Heart left ventricle (tissue), 16 donors: ENCODE results near the gene PLEKHA7. TPM values are rescaled to one million over a fixed set of nuclear protein-coding genes. Genes with fewer than 3 reads are reported as not detected.

Source experiments
- ATAC-seq, 4 donors: fragments of 200-7000 bp; cut with Tn5 transposase; one replicate each; pipeline ENCODE4 v1.9.1; 2020 to 2022; ENCODE audit warnings: moderate library complexity in 4 of 4, mild to moderate bottlenecking in 3 of 4, moderate number of reproducible peaks in 1 of 4
- DNase-seq, 5 donors: peaks; one replicate each; pipeline ENCODE4 v3.0.0-alpha.2; 2020
- H3K27ac ChIP-seq, 12 donors: fragments of 200-600 bp; sonication (generic) in 4 of 12; one replicate each; pipeline versions ENCODE4 v1.5.0 to v1.8.0; 2016 to 2022; ENCODE audit warnings: mild to moderate bottlenecking in 2 of 12
- H3K27me3 ChIP-seq, 9 donors: fragments of 200-600 bp; sonication (generic) in 2 of 9; one replicate each; pipeline versions ENCODE4 v1.5.1 to v1.8.0; 2016 to 2022; ENCODE audit warnings: mild to moderate bottlenecking in 3 of 9
- H3K36me3 ChIP-seq, 9 donors: fragments of 200-600 bp; sonication (generic) in 2 of 9; one replicate each; pipeline versions ENCODE4 v1.5.0 to v1.8.0; 2018 to 2022; ENCODE audit warnings: mild to moderate bottlenecking in 2 of 9
- H3K4me1 ChIP-seq, 12 donors: fragments of 200-600 bp; sonication (generic) in 4 of 12; one replicate each; pipeline versions ENCODE4 v1.5.0 to v1.8.0; 2016 to 2022; ENCODE audit warnings: mild to moderate bottlenecking in 3 of 12
- H3K4me3 ChIP-seq, 12 donors: fragments of 200-600 bp; sonication (generic) in 4 of 12; one replicate each; pipeline versions ENCODE4 v1.5.0 to v1.8.0; 2017 to 2022; ENCODE audit warnings: mild to moderate bottlenecking in 9 of 12, moderate library complexity in 4 of 12
- H3K9me3 ChIP-seq, 12 donors: fragments of 200-600 bp; sonication (generic) in 4 of 12; one replicate each; pipeline versions ENCODE4 v1.5.0 to v1.8.0; 2016 to 2022; ENCODE audit warnings: mild to moderate bottlenecking in 1 of 12
- POLR2A ChIP-seq, 2 donors: fragments of 450-650 bp; IDR thresholded peaks; one replicate each; pipeline ENCODE4 v1.6.1; 2017; ENCODE audit warnings: antibody characterized with exemption in 2 of 2, mild to moderate bottlenecking in 2 of 2, moderate library complexity in 2 of 2
- WGBS, 4 donors: extraction: QIAGEN DNeasy Blood & Tissue Kit in 2 of 4; methylation state at CpG; one replicate each; pipeline versions ENCODE4 v1.1.5 to v1.1.7; 2013 to 2018; 5-methylcytosine and 5-hydroxymethylcytosine counted together
- intact Hi-C, 10 donors: fragments of 100-400 bp; cut with DNase I; formaldehyde crosslinking; loops; one replicate each; pipeline versions ENCODE4 v1.11.1 to v1.14.2; 2022
- polyA plus RNA-seq, 2 donors: library from polyadenylated mRNA; stranded (reverse); fragments of 200-250 nt; gene quantifications; one replicate each; pipeline ENCODE4 v1.2.3, GENCODE V29; 2013
- total RNA-seq, 9 donors: library from RNA; depleted of rRNA in 2 of 9; stranded (reverse); fragments of >200 nt in 2 of 9; fragmentation: NEBNext Ultra II Directional in 3 of 9; extraction: Animal tissue kit (Norgen Biotek cat#: 25700) in 3 of 9; gene quantifications; one replicate each; pipeline versions ENCODE4 v1.1.0 to v1.2.4, GENCODE V29; 2016 to 2023
- TF ChIP-seq, protein P1 (sequence below), 12 donors: fragments of 200-600 bp; sonication (generic) in 4 of 12; IDR thresholded peaks; one replicate each; pipeline versions ENCODE4 v1.5.0 to v1.8.0; 2018 to 2022; ENCODE audit warnings: antibody characterized with exemption in 12 of 12, mild to moderate bottlenecking in 5 of 12
- donor health status: ischemic (EF 13 %, LVEDD 7.1; RV severe dilation, severe dysfunction).
- donor health status: healthy with polysubstance abuse.
- donor health status: DM: no; HTN: yes; CAD: no.
- donor health status: DM: no; HTN: no; CAD: no.
- donor health status: ischemic (EF 25% LVEDD 6.9; RV normal size, moderate dysfunction).
- donor health status: ischemic (EF 25% LVEDD 5.7; RV mildly dilated, moderate dysfunction).
- donor health status: healthy.
- donor health status: DM: yes; HTN: yes; CAD: no.
- donor health status: ischemic (EF 35%, LVEDD 5.7; RV mildly dilated, moderate dysfunction).
- donor health status: nonischemic (EF 11% LVEDD 7.7; RV severe dilation, severe dysfunction).
- donor health status: DM: yes; HTN: yes; CAD: no.
- donor health status: PGD.
- donor health status: ischemic (EF 29% LVEDD 5.4; RV normal size, mild dysfunction).
- donor health status: nonischemic (EF 23%, LVEDD 6.1; RV moderate dilation, normal function).

PLEKHA7 gene
- total and polyA plus RNA-seq, 11 donors, result 13.1 to 57.5 (median 23.5) TPM

DNA sequence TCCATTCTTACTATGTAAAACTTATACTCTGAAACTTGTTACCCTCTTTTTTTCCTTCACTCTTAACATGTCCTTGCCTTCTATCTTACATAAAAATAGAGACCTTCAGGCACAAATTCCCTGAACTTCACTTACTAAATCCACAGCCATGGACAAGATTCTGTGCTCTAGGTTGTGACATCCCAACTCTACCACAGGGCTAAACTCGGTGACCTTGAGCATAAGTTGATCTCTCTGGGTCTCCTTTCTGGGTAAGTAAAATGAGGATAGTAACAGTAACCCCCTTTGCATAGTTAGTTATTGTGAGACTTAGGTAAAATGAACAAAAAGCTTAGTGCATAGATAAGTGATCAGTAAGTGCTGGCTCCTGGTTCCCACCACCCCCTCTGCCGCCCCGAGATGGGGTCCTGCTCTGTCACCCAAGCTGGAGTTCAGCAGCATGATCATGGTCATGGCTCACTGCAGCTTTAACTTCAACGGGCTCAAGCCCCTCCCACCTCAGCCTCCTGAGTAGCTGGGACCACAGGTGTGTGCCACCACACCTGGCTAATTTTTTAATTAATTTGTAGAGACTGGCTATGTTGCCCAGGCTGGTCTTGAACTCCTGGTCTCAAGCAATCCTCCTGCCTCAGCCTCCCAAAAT lies 255.7 kb downstream of the PLEKHA7 start:
- no peak overlapping the region for H3K4me3 ChIP-seq
- H3K9me3 ChIP-seq, result no peaks in the 10 kb centered on the region
- H3K4me1 ChIP-seq, result peaks cover 0 to 19% (median 5%) of the 10 kb centered on the region in 12 donors
- DNase-seq, result no peak
- no peak overlapping the region for H3K27ac ChIP-seq
- intact Hi-C loops, result no loop called here
- TF ChIP-seq POLR2A (IDR thresholded peaks at IDR 0.05), result no peak
- TF ChIP-seq, protein P1, sequence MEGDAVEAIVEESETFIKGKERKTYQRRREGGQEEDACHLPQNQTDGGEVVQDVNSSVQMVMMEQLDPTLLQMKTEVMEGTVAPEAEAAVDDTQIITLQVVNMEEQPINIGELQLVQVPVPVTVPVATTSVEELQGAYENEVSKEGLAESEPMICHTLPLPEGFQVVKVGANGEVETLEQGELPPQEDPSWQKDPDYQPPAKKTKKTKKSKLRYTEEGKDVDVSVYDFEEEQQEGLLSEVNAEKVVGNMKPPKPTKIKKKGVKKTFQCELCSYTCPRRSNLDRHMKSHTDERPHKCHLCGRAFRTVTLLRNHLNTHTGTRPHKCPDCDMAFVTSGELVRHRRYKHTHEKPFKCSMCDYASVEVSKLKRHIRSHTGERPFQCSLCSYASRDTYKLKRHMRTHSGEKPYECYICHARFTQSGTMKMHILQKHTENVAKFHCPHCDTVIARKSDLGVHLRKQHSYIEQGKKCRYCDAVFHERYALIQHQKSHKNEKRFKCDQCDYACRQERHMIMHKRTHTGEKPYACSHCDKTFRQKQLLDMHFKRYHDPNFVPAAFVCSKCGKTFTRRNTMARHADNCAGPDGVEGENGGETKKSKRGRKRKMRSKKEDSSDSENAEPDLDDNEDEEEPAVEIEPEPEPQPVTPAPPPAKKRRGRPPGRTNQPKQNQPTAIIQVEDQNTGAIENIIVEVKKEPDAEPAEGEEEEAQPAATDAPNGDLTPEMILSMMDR (IDR thresholded peaks at IDR 0.05), result no peak
- peak in 3 of 4 donors; percentile 21 to 35 (median 34) for ATAC-seq
- 91 to 96% (median 95%) methylated on average over 4 of the region's 4 CpGs for WGBS, 4 donors
- no peaks in the 10 kb centered on the region for H3K27me3 ChIP-seq
- peaks cover 0 to 55% (median 52%) of the 10 kb centered on the region in 9 donors for H3K36me3 ChIP-seq

DNA sequence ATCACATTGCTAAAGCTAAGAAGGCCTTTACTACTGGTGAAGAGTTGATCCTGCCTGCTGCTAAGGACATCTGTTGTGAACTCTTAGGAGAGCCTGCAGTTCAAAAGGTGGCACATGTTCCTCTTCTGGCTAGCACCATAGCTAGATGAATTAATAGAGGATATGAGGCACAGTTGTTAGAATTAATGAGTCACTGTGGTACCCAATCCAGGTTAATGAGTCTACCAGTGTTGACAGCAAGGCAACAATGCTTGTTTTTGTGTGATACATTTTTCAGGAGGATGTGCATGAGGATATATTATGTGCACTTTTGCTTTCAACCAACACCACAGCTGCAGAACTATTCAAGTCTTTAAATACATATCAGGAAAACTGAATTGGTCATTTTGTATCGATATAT lies 263.8 kb downstream of the PLEKHA7 start:
- intact Hi-C loops, result no loop called here
- Histone ChIP-seq H3K9me3 (no peaks in the 10 kb centered on the region), H3K4me3 (no peak overlapping the region), H3K27ac (no peak overlapping the region), H3K27me3 (no peaks in the 10 kb centered on the region), H3K36me3 (peaks cover 7 to 100% (median 97%) of the 10 kb centered on the region in 9 donors), H3K4me1 (peaks cover 0 to 23% (median 15%) of the 10 kb centered on the region in 12 donors)
- WGBS, 4 donors, result 0 to 91% (median 35%) methylated on average over 1 of the region's 1 CpG
- ATAC-seq (no peak), DNase-seq (no peak)
- TF ChIP-seq, protein P1 (IDR thresholded peaks at IDR 0.05), result no peak
- TF ChIP-seq POLR2A (IDR thresholded peaks at IDR 0.05), result no peak

DNA sequence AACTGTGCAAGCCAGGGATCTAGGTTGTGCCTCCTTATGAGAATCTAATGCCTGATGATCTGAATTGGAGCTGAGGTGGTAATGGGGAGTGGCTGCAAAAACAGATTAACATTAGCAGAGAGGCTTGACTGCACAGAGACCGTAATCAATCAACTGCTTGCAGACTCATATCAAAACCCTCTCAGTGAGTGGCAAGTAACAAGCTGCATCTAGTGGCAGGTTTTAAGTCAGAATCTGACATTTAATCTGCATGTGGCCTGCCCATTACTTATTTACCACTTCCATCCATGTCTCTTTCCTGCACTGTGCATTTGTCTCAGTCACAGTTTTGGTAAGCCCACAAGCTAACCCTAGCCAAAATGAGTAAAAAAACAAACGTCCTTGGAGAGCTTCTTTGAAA lies 264.5 kb downstream of the PLEKHA7 start:
- peaks cover 7 to 100% (median 97%) of the 10 kb centered on the region in 9 donors for H3K36me3 ChIP-seq
- no peak overlapping the region for H3K4me3 ChIP-seq
- intact Hi-C loops, result no loop called here
- no peak for ATAC-seq
- peaks cover 0 to 30% (median 20%) of the 10 kb centered on the region in 12 donors for H3K4me1 ChIP-seq
- TF ChIP-seq POLR2A (IDR thresholded peaks at IDR 0.05), result no peak
- TF ChIP-seq, protein P1 (IDR thresholded peaks at IDR 0.05), result no peak
- H3K27ac ChIP-seq, result no peak overlapping the region
- no peaks in the 10 kb centered on the region for H3K9me3 ChIP-seq
- 72 to 74% (median 73%) methylated on average over 2 of the region's 2 CpGs for WGBS, 4 donors
- DNase-seq, result no peak
- H3K27me3 ChIP-seq, result no peaks in the 10 kb centered on the region

DNA sequence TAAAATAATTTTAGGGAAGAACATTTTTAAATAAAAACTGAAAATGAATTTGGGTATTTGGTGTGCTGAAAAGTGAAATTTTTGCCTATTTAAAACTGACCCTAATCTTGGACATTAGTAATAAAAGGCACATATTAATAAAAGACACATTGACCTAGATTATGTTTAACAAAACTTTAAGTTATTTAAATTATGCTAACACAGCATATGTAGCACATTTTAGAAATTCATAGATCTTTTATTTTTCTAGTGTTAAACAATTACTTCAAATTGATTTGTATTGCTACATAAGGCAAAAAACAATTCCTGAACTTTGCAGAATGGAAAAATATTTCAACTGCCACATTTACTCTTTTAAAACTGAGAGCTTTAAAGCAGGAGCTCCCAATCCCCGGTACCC lies 265.1 kb downstream of the PLEKHA7 start:
- Histone ChIP-seq H3K27ac (no peak overlapping the region), H3K36me3 (peaks cover 7 to 100% (median 96%) of the 10 kb centered on the region in 9 donors), H3K4me3 (no peak overlapping the region), H3K9me3 (no peaks in the 10 kb centered on the region), H3K27me3 (no peaks in the 10 kb centered on the region), H3K4me1 (peaks cover 0 to 36% (median 23%) of the 10 kb centered on the region in 12 donors)
- 89 to 100% (median 99%) methylated on average over 1 of the region's 1 CpG for WGBS, 4 donors
- intact Hi-C loops, result no loop called here
- no peak for TF ChIP-seq POLR2A (IDR thresholded peaks at IDR 0.05)
- TF ChIP-seq, protein P1 (IDR thresholded peaks at IDR 0.05), result no peak
- DNase-seq, result no peak
- no peak for ATAC-seq
